HG03159 (cell line): ENCODE measurements around the gene CD79A.

ENCODE experiments used
- ATAC-seq: cut with Tn5 transposase; IDR thresholded peaks from one replicate; pipeline ENCODE4 v1.9.1; 2021; ENCODE audit warnings: mild to moderate bottlenecking, moderate library complexity; ENCODE audit not compliant: unreplicated experiment

CD79A gene

DNA sequence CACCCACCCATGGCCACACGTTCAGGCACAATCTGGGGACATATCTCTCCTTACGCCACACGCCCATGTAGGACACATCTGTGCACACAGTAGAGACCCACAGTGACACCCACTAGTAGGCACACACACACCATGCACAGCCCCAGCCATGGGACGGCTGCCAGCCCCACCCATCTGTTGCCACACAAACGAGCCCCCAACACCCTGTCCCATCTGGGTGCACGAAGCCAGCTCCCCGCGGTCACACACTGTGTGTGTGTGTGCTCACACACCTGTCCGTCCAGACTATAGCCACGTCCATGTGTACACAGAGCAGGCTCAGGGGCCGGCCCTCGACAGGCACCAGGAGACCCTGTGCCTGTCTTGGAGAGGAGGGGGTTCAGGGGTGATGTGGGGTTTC, 40.6 kb downstream of the CD79A start:
- ATAC-seq = no peak

DNA sequence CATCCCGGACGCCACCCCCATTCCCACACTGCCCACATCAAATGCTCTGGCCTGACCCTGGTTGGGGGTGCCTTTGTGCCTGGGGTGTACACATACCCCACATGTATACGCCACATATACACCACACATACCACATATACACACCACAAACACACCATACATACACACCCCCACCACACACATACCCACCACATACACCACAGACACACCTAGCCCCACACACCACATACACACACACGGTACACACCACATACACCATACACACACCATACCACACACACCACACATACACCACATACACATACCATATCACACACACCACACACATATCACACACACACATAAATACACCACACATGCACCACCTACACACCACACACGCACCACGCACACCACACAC, 41.0 kb downstream of the CD79A start:
- no peak for ATAC-seq

DNA sequence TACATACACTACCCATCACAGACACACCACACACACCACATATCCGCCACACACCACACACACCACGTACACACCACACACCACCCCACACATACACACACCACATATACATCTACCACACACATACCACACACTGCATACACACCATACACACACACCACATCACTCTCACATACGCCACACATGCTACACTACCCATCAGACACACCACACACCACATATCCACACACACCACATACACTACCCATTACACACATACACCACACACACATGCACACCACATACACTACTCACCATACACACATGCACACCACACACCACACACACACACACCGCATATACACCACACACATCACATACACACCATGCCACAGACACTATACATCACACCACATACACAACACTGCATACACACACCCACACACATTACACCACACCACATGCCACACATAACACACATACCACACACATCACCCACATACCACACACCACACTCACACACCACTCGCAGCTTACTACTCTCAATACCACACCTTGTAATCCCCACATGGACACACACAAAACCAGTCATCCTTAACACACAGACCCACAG, 41.7 kb downstream of the CD79A start:
- ATAC-seq = no peak

DNA sequence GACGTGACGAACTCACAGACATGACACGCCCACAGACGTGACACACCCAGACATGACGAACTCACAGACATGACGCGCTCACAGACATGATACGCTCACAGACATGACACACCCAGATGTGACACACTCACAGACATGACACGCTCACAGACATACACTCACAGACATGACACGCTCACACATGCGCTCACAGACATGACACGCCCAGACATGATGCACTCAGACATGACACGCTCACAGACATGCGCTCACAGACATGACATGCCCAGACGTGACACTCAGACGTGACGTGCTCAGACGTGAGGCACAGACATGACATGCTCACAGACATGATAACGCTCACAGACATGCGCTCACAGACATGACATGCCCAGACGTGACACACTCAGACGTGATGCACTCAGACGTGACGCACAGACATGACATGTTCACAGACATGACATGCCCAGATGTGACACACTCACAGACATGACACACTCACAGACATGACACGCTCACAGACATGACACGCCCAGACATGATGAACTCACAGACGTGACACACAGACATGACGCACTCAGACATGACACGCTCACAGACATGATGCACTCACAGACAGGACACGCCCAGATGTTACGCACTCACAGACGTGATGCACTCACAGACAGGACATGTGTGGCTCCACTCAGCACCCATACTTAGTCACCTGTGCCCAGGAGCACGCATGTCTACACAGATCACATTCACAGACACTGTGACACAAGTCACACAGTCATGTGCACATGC, 43.1 kb downstream of the CD79A start:
- ATAC-seq = no peak

DNA sequence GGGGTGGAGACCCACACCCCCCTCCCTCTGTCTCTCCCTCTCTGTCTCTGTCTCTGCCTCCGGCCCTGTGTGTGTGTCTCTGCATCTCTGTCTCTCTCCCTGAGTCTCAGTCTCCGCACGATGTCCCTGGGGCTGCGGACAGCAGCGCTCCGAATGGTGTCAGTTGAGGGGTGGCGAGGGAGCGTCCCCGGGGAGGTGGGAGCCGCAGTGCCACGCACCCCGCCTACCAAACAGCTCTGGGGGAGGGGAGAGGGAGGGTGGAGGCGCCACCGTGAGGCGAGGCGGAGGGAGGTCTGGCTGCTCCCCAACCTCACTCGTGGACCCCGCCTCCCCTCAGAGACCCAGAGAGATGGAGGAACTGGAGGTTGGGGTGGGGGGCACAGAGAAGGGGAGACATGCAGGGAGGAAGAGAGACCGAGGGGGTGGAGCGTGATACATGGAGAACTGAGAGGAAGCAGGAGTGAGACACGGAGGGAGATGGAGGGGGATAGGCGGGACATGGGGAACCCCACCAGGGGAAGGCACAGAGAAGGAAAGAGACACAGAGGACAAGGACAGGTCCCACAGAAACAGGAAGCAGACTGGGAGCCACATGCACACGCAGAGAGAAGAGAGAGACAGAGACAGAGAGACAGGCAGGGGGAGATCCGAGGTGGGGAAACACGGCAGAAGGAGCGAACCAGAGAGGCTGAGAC, 44.0 kb downstream of the CD79A start:
- ATAC-seq = no peak

DNA sequence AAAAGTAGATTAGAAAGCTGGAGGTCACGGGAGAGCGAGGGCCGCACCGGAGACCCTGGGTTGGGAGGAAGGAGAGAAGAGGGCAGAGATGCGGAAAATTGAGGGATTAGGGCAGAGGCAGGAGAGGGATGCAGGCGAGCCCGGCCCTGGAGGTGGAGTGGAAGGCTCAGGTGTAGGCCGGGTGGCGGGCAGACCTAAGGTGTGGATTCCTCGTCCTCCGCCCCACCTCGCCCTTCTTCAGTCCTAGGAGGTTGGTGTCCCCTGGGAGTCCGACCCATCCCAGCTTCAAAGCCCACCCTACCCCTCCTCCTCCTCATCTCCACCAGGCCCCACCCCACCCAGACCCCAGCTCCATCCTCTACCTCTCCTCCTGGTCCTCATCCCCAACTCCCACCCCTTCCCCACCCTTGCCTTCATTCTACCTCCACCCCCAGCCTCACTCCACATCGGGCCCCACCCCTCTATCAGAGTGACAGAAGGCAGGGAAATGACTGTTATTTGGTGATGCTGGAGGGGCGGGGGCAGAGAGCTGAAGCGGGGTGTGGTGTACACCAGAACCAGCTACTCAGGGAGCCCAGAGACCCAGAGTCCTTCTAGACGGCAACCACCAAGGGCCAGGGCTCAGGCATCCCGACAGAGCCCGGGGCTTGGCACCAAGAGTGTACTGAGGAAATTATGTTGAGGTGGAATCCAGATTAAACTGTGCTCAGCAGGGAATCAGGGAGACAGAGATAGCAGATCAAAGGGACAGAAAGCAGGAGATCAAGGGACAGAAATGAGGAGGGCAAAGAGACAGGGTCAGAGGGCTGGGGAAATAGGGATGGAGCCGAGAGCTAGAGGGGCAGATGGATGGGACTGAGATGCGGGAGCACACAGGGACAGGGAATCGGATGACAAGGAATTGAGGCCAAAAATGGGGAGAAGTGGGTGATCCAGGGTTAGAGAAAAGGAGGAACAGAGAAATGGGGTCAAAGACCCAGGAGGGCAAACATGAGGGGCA, 44.8 kb downstream of the CD79A start:
- ATAC-seq = no peak

DNA sequence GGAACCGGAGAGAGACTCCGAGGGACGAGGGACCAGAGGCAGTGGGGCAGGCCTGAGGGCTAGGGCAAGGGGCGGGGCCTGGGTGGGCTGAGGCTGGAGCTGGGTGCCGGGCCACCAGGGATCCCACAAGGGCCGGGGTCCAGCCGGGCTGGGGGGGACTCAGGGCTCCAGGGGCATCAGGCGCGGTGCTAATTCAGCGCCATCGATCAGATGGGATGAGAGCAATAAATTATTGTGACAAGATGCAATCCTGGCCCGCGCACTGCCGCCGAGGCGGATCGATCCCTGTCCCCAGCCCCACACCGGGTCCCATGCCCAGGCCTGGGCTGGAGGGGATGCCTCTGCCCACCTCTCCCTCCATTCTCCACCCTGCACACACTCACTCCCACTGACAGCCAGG, 45.5 kb downstream of the CD79A start:
- no peak for ATAC-seq

DNA sequence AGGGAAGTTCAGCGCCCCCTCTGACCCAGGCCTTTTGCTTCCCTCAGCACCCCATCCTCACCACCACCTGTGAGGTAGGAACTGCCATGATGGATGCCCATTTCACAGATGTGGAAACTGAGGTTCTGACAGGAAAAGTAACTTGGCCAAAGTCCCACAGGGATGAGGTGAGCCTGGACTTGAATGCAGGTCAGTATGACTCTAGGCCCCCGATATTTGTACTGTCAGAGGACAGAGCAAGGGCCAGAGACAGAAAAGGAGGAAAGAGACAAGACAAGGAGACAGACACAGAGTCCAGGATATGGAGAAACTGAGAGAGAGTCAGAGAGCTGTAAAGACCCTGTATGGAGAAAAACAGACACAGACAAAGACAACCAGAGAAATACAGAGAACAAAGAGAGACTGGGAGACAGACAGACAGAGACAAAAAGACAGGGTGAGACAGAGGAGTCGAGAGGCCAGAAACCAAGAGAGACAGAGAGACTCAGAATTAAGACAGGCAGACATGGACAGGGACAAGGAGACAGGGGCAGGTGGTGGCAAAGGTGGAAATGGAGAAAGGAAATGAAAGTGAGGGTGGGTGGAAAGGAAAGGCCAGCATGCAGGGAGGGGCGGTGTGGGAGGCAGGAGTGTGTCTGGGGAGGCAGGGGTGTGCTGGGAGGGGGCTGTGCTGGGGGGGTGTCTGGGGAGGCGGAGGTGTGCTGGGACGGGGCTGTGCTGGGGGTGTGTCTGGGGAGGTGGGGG, 46.1 kb downstream of the CD79A start:
- ATAC-seq = no peak

DNA sequence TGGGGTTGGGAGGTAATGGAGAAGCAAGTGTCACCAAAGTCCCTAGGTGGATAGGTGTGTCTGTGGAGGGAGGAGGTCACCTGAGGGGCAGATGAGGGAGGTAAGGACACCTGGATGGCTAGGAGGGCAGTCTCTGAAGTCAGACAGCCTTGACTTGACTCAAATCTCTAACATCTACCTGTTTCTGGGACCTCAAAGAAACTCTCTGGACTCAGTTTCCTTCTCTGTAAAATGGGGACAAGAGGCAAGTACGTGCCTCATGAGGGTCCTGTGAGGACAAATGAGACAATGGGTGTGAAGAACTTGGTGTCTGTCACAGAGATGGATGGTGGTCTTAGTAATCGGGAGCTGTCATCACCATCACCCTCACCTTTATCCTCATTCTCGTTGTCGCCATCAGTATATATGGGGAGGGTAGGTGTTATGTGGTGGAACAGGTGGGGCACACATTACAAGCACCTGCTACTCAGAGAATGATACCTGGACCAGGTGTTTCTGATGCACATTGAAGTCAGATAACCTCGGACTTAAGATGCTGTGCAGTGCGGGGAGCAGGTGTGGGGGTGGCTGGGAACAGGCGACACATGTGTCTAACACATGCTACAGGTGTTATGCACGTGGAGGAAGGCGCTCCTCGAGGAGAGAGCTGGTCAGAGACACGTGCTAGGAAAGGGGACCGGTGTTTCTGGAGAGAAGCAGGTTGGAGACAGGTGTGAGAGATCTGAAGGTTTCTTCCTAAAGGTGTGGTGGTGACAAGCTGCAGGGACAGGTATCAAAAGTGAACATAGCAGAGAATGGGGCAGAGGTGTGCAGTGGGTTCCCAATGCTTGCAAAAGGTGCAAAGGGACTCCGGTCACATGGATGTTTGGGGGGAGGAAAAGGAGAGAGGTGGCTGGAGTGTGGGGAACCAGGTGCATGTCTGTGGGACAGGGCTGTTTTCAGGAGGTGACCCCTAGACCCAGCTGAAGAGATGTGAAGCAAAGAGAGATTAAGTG, 47.4 kb downstream of the CD79A start:
- ATAC-seq = no peak

DNA sequence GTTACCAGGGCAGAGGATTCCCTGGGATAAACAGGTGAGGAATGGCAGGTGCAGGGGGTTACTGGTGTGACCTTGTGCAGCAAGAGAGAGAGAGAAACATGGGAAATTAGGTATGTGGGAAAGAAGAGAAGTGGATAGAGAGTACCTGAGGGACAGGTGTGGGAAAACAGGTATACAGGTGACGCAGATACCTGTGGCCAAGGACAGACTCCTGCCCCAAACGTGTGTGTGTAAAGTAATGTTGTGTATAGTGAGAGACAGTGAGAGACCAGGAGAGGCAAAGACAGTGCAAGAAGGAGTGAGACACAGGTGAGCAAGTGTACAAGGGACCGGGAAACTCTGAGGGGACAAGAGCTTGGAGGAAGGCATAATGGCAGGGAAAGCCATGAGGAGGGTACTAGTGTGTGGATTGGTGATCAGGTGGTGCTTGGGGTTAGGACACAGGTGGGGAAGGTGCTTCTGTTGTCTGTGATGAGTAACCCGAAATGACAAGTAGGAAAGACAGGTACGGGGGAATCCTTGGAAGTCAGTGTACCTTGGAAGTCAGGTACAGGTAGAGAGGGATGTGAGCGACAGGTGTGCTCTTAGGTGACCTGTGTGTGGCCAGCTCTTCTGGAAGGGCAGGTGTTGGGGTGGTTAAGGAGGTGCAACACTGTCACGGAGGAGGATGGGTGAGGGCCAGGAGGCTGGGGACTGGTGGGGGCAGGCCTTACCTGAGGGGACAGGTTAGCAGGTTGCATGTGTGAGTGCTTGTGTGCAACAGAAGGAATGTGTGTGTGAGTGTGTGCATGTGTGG, 48.3 kb downstream of the CD79A start:
- no peak for ATAC-seq

DNA sequence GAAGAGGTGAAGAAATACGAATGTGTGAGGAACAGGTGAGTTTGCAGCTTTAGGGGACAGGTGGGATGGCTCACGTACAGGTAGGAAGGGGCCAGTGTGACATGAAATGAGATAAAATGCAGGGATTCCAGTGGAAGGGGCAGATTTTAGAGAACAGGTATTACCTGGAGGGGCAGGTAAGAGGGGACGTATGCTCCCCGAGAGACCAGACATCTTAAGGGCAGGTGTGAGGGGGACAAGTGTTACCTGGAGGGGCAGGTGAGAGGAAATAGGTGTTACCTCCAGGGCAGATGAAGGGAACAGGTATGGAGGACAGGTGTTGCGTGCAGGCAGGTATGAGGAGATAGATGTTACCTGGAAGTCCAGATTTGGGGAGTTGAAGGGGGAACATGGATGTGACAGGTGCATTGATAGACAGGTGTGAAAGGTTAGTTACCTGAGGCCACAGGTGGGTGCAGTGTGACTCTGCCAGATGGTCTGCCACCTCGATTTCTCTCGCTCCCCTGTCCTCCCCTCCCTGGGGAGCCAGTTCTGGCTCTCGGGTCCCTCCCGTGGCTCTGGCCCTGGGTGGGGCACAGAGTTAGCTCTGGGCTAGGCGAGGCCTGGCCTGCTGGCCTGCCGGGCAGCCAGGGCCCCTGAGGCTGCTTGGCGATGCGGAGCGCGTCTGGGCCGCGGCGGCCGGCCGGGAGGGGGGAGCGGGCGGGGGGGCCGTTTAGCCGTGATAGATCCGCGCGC, 49.1 kb downstream of the CD79A start:
- ATAC-seq = no peak

DNA sequence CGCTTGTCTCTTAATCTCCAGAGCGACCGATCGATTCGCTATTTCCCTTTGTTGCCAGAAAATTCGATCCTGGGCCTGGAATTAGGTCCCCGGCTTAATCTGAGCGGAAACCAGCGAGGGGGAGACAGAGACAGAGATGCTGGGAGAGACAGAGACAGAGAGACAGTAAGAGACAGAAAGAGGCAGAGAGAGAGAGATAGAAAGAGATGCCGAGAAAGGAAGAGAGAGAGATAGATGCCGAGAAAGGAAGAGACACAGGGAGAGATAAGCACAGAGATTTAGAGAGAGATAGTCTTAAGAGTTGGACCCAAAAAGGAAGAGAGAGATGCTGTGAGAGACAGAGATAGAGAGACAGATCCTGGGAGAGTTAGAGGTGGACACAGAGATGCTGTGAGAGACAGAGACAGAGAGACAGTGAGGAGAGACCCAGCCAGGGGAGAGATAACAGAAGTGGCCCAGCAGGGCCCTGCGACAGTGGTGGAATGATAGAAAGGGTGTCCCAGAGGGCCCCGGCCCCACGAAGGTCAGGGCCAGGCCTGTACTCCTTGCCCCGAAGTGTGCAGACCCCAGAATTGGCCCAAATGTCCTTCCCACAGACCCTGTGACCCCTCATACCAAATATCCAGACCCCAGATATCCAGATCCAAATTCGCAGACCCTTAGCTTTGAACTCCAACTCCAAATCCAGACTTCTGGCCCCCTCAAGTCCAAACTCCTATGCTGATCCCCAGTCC, 49.9 kb downstream of the CD79A start:
- ATAC-seq = no peak

DNA sequence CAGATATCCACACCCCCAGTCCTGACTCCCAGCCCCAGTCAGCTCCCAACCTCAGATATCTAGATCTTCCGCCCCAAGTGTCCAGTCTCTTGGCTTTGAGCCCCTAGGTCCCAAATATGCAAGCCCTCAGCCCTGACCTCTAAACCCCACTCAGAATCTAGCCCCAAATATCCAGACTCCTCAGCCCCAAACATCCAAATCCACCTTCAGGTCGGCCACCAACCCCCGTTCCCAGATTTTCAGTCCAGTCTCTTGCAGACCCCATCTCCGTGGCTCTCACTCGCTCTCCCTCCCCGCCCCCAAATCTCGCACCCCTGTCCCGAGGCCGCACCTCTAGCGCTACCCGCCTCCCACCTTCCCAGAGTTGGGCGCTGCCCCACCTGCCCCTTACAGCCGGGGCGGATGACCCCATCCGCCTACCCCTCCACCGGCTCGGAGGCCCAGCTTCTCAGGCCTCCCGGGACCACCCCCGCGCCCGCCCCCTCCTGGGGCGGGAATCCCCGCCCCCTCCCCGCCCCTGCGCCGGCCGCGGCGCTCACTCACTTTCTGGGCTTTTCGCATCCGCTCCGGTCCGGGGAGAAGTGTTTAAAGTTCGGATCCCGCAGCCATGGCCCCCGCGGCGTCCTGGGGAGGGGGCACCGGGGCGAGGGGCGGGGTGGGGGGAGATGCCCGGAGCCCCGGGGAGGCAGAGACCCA, 50.6 kb downstream of the CD79A start:
- ATAC-seq = no peak

DNA sequence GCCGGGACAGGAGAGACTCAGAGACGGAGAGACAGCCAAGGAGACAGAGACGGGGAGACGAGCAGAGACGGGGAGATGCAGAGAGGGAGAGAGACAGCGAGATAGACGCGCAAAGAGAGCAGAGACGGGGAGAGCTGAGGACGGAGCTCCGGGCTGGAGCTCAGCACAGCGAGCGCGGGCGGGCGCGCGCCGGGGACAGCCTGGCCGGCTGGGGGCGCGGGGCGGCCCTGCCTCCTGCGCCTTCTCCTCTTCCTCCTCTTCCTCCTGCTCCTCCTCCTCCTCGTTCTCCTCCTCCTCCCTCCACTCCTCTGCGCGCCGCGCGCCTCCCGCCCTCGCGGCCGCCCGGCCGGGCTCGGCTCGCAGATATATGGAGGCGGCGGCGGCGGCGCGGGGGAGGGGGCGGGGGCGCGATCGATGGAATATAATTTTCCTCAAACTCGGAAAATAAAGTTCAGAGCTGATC, 51.2 kb downstream of the CD79A start, which contains the start of gene ERFL:
Gene ERFL (minus strand): TSS at position 229 of the 463 bp plus-strand sequence. CDS start 15,530 bp downstream, outside the sequence.
- ATAC-seq = no peak

DNA sequence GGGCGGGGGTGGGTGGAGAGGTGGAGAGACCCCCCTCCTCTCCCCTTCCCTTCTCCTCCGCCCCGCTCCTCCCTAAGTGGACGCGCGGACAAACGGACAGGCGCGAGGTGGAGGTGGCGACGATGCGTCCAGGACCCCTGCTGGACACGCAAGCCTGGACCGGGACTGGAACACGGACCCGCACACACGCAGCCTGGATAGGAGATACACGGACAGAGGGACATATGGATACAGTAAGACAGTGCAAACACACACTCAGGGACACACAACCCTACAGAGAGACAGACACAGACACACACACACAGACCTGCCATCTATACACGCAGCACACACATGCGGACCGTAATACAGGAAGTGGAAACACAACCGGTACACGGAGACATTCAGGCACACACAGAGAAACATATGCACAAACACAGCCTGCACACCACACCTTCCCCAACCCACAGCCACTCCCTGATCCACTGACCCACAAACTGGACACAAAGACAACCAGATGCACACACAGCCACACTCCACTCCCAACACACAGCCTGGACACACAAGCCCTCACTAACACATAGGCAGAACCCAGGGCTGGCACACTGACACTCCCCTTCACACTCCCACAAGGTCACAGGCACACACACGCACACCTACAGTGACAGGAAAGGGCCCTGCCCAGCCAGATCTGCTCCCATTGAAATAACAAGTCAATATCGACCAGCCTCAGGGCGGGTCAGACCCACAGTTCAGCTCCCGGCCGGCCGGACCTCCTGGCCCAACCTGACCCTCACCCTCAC, 51.9 kb downstream of the CD79A start:
- ATAC-seq = no peak
